HepG2 (cell line): Measurements from ENCODE around the gene NDUFB11. TPM values are rescaled to one million over a fixed set of nuclear protein-coding genes. Genes with fewer than 3 reads are reported as not detected.

Experiments used
- ATAC-seq: fragments of 200-7000 bp; cut with Tn5 transposase; 3 replicates; pipeline ENCODE4 v1.9.1; 2020; ENCODE audit warnings: mild to moderate bottlenecking, moderate library complexity
- BruUV-seq: library from RNA; stranded (reverse); fragments of 400-500 nt; replicated peaks from 2 replicates; lab custom pipeline; 2021; lab: Mats Ljungman, UMichigan
- CTCF ChIA-PET: fragments of 300-600 bp; formaldehyde crosslinking; extraction: SDS; loops from one replicate; lab custom pipeline; 2021; ENCODE audit warnings: low total read pairs, inconsistent platforms, low intra/inter-chr PET ratio; lab: Yijun Ruan, JAX
- POLR2A ChIA-PET: fragments of 350-600 bp; sonication (Branson Sonifier 250); formaldehyde crosslinking; loops from one replicate; lab custom pipeline; 2020; ENCODE audit warnings: antibody characterized with exemption, inconsistent platforms; lab: Yijun Ruan, JAX
- DNase-seq: peaks from one replicate; pipeline ENCODE4 v3.0.0-alpha.2; 2015; ENCODE audit warnings: low spot score
- FAIRE-seq: peaks from 3 replicates; lab custom pipeline; 2011; peaks lifted over from hg19 to GRCh38; lab: Jason Lieb, UNC
- H2AFZ ChIP-seq: one replicate; pipeline ENCODE4 v1.6.1; 2011; ENCODE audit warnings: low read length, inconsistent platforms
- H3K27ac ChIP-seq: fragments of 300-600 bp; 3 replicates; pipeline ENCODE4 v1.8.0; 2011; ENCODE audit warnings: mixed run types, mild to moderate bottlenecking, mixed read lengths, low read length, inconsistent platforms; ENCODE audit not compliant: insufficient read depth; ENCODE audit errors: extremely low read length
- H3K27me3 ChIP-seq, 2 experiments: fragments of 200-600 bp in 1 of 2; 2 replicates in 1 of 2; 3 replicates in 1 of 2; pipeline versions ENCODE4 v1.6.0 to v1.8.0; 2011; ENCODE audit warnings: low read length in 2 of 2, mild to moderate bottlenecking in 2 of 2, moderate library complexity in 2 of 2, inconsistent platforms in 1 of 2; ENCODE audit not compliant: insufficient read depth in 2 of 2, control insufficient read depth in 1 of 2
- H3K36me3 ChIP-seq, 2 experiments: fragments of 200-600 bp in 1 of 2; replicated peaks in 1 of 2; 2 replicates in 1 of 2; 3 replicates in 1 of 2; pipeline versions ENCODE4 v1.5.1 to v1.8.0; 2011; ENCODE audit warnings: low read length in 2 of 2, inconsistent platforms in 1 of 2; ENCODE audit not compliant: insufficient read depth in 2 of 2, control insufficient read depth in 1 of 2
- H3K4me1 ChIP-seq: 2 replicates; pipeline ENCODE4 v1.5.1; 2012; ENCODE audit warnings: low read length, inconsistent platforms; ENCODE audit not compliant: insufficient read depth
- H3K4me2 ChIP-seq: 2 replicates; pipeline ENCODE4 v1.6.0; 2011; ENCODE audit warnings: low read depth, low read length, inconsistent platforms
- H3K4me3 ChIP-seq, 3 experiments: fragments of 200-600 bp in 1 of 3; sonication (generic), shearing (Covaris generic) in 1 of 3; replicated peaks in 1 of 3; 2 replicates each; pipeline ENCODE4 v1.5.1; 2011 to 2016; ENCODE audit warnings: low read length in 3 of 3, inconsistent platforms in 2 of 3, low read depth in 2 of 3, mild to moderate bottlenecking in 2 of 3, control low read depth in 1 of 3, mixed read lengths in 1 of 3; ENCODE audit not compliant: insufficient read depth in 1 of 3
- H3K79me2 ChIP-seq: one replicate; pipeline ENCODE4 v1.6.1; 2011; ENCODE audit warnings: low read length, inconsistent platforms; ENCODE audit not compliant: insufficient read depth
- H3K9ac ChIP-seq: 2 replicates; pipeline ENCODE4 v1.6.0; 2011; ENCODE audit warnings: mild to moderate bottlenecking, low read depth, low read length, inconsistent platforms; ENCODE audit not compliant: insufficient read depth
- H3K9me3 ChIP-seq: 2 replicates; pipeline ENCODE4 v1.5.1; 2012; ENCODE audit warnings: mild to moderate bottlenecking, low read length
- H4K20me1 ChIP-seq: 2 replicates; pipeline ENCODE4 v1.6.0; 2011; ENCODE audit warnings: inconsistent platforms, mild to moderate bottlenecking, low read length, moderate library complexity; ENCODE audit not compliant: insufficient read depth
- ARNT2 ChIP-seq: sonication (generic); formaldehyde crosslinking; IDR thresholded peaks from 2 replicates; pipeline ENCODE4 v1.8.0; 2022; ENCODE audit warnings: mild to moderate bottlenecking, low read depth, missing genetic modification reagents, moderate library complexity
- CSRNP1 ChIP-seq: sonication (generic); formaldehyde crosslinking; IDR thresholded peaks from 2 replicates; pipeline ENCODE4 v1.8.1; 2023; ENCODE audit warnings: mild to moderate bottlenecking, missing genetic modification reagents
- FUBP1 ChIP-seq: sonication (generic); formaldehyde crosslinking; IDR thresholded peaks from 2 replicates; pipeline ENCODE4 v1.5.1; 2020; ENCODE audit warnings: missing genetic modification reagents, mild to moderate bottlenecking, borderline replicate concordance
- KLF15 ChIP-seq: sonication (generic); formaldehyde crosslinking; IDR thresholded peaks from 2 replicates; pipeline ENCODE4 v1.8.1; 2023; ENCODE audit warnings: borderline replicate concordance, mild to moderate bottlenecking, inconsistent platforms, missing genetic modification reagents, mixed read lengths
- MXD1 ChIP-seq: sonication (generic); formaldehyde crosslinking; IDR thresholded peaks from 2 replicates; pipeline ENCODE4 v1.4.0; 2020; ENCODE audit warnings: mild to moderate bottlenecking, missing genetic modification reagents
- PHF20 ChIP-seq: sonication (generic); formaldehyde crosslinking; IDR thresholded peaks from 2 replicates; pipeline ENCODE4 v1.5.0; 2020; ENCODE audit warnings: mild to moderate bottlenecking, missing genetic modification reagents
- SMARCE1 ChIP-seq: fragments of 450-650 bp; IDR thresholded peaks from 2 replicates; pipeline ENCODE4 v1.6.1; 2017; ENCODE audit warnings: borderline replicate concordance
- XBP1 ChIP-seq: sonication (generic); formaldehyde crosslinking; IDR thresholded peaks from 2 replicates; pipeline ENCODE4 v1.5.0; 2020; ENCODE audit warnings: missing genetic modification reagents
- ZHX2 ChIP-seq, 2 experiments: sonication (generic) in 1 of 2; formaldehyde crosslinking in 1 of 2; IDR thresholded peaks; 2 replicates each; pipeline versions ENCODE4 v1.6.1 to v1.9.0; 2014 to 2022; ENCODE audit warnings: antibody characterized with exemption in 1 of 2, borderline replicate concordance in 1 of 2, inconsistent platforms in 1 of 2, low read depth in 1 of 2, missing genetic modification reagents in 1 of 2
- ZNF160 ChIP-seq: sonication (generic); formaldehyde crosslinking; IDR thresholded peaks from 2 replicates; pipeline ENCODE4 v1.8.0; 2022; ENCODE audit warnings: mild to moderate bottlenecking, inconsistent platforms, missing genetic modification reagents
- ZNF3 ChIP-seq: IDR thresholded peaks from 2 replicates; pipeline ENCODE4 v1.7.0; 2017; ENCODE audit warnings: inconsistent platforms
- ZNF354B ChIP-seq: sonication (generic); formaldehyde crosslinking; IDR thresholded peaks from 2 replicates; pipeline ENCODE4 v1.8.0; 2022; ENCODE audit warnings: mild to moderate bottlenecking, missing genetic modification reagents
- ZNF776 ChIP-seq: sonication (generic); formaldehyde crosslinking; IDR thresholded peaks from 2 replicates; pipeline ENCODE4 v1.4.0; 2020; ENCODE audit warnings: mild to moderate bottlenecking, missing genetic modification reagents
- ZSCAN22 ChIP-seq: sonication (generic); formaldehyde crosslinking; IDR thresholded peaks from 2 replicates; pipeline ENCODE4 v1.4.0; 2020; ENCODE audit warnings: mild to moderate bottlenecking, missing genetic modification reagents
- WGBS: methylation state at CpG from one replicate; pipeline ENCODE4 v1.1.6; 2017; ENCODE audit warnings: low lambda C conversion rate; 5-methylcytosine and 5-hydroxymethylcytosine counted together
- in situ Hi-C: cut with HindIII; loops from 2 replicates; pipeline ENCODE4 v1.10.0; 2017; ENCODE audit warnings: low pct_unique_long_range_greater_than_20kb; ENCODE audit not compliant: extremely low pct_ligation_motif_present
- intact Hi-C: fragments of 100-400 bp; cut with micrococcal nuclease; formaldehyde crosslinking; loops from one replicate; pipeline ENCODE4 v1.10.0; 2022; ENCODE audit not compliant: unreplicated experiment
- polyA plus RNA-seq, 8 experiments: library from polyadenylated mRNA; depleted of rRNA in 3 of 8; stranded (reverse) in 7 of 8; unstranded in 1 of 8; fragments of >200 nt; fragmentation: Illumina TruSeq in 4 of 8; extraction: Trizol in 4 of 8; gene quantifications; 2 replicates each; pipeline versions ENCODE4 v1.2.1 to v1.2.3, GENCODE V29; 2011 to 2016; ENCODE audit warnings: low read depth in 4 of 8, missing spikeins in 1 of 8, mixed read lengths in 1 of 8; ENCODE audit not compliant: insufficient read depth in 1 of 8
- total RNA-seq, 5 experiments: library from RNA; depleted of rRNA; stranded (reverse); fragments of >200 nt; fragmentation: Illumina TruSeq; extraction: Trizol; gene quantifications; 2 replicates each; pipeline ENCODE4 v1.2.3, GENCODE V29; 2016; ENCODE audit warnings: low read depth in 1 of 5

Gene NDUFB11
- total and polyA plus RNA-seq, 2 of the 13 experiments (the other 11 are each of a cell fraction or from before 2014, with no cell fraction given) = 46.6 to 100 TPM

GRCh38 chrX:47178337-47178736 is 33.8 kb upstream of the NDUFB11 start (continued):
- TF ChIP-seq CSRNP1 (CRISPR knock-in tag) (no peak), SMARCE1 (no peak)

- in situ Hi-C loops = no loop called here
- no peaks in the 10 kb centered on the region for H3K79me2 ChIP-seq
- ATAC-seq (no peak), FAIRE-seq (no peak), DNase-seq (no peak)
- H4K20me1 ChIP-seq = no peaks in the 10 kb centered on the region
- intact Hi-C loops = no loop called here
- BruUV-seq = no TSS peak
- H2AFZ ChIP-seq = no peak overlapping the region
- no peak overlapping the region for H3K4me3 ChIP-seq
- POLR2A ChIA-PET = no interaction called here
- H3K4me1 ChIP-seq = no peaks in the 10 kb centered on the region
- H3K36me3 ChIP-seq = peaks cover 21 to 39% of the 10 kb centered on the region in 2 experiments
- no peak overlapping the region for H3K27ac ChIP-seq
- H3K27me3 ChIP-seq = no peaks in the 10 kb centered on the region
- CTCF ChIA-PET = no interaction called here
- WGBS = 50% methylated on average over 2 of the region's 2 CpGs
- no peak overlapping the region for H3K9ac ChIP-seq
- no peak overlapping the region for H3K4me2 ChIP-seq
- no peaks in the 10 kb centered on the region for H3K9me3 ChIP-seq
- no peak for TF ChIP-seq KLF15
- TF ChIP-seq ZNF3 (CRISPR knock-in tag) = no peak
- TF ChIP-seq ZSCAN22 (CRISPR knock-in tag) = no peak
- TF ChIP-seq ARNT2 (CRISPR knock-in tag) = no peak
- TF ChIP-seq ZNF776 = no peak
- TF ChIP-seq ZHX2 (IDR thresholded peaks at IDR 0.05; ENCODE audit: low read depth) = no peak
- TF ChIP-seq ZHX2 (CRISPR knock-in tag; IDR thresholded peaks at IDR 0.05; ENCODE audit: borderline replicate concordance) = no peak
- no peak for TF ChIP-seq PHF20 (CRISPR knock-in tag)
- TF ChIP-seq FUBP1 = no peak
- no peak for TF ChIP-seq ZNF160
- no peak for TF ChIP-seq XBP1 (CRISPR knock-in tag)
- TF ChIP-seq ZNF354B (CRISPR knock-in tag) = no peak
- TF ChIP-seq MXD1 (CRISPR knock-in tag) = no peak
Measured at GRCh38 chrX:47177079-47177478, 32.6 kb upstream of the NDUFB11 start.
